Astrocyte of the cerebellum (primary cell): ENCODE measurements around the gene PAF1.

Experiments used
- DNase-seq: peaks from one replicate; pipeline ENCODE4 v3.0.0-alpha.2; 2011; ENCODE audit warnings: low read depth
- H3K4me3 ChIP-seq: 2 replicates; pipeline ENCODE4 v1.5.1; 2011; ENCODE audit warnings: mild to moderate bottlenecking, low read depth, low read length, moderate library complexity
- in situ Hi-C: cut with HindIII; loops from 2 replicates; pipeline ENCODE4 v1.10.0; 2017; ENCODE audit warnings: low sequenced_read_pairs
- TF ChIP-seq, protein P1 (sequence below): IDR thresholded peaks from 2 replicates; pipeline ENCODE4 v1.5.1; 2012; ENCODE audit warnings: low read length, low read depth, moderate library complexity, mild to moderate bottlenecking; ENCODE audit errors: missing control alignments

The PAF1 gene

DNA sequence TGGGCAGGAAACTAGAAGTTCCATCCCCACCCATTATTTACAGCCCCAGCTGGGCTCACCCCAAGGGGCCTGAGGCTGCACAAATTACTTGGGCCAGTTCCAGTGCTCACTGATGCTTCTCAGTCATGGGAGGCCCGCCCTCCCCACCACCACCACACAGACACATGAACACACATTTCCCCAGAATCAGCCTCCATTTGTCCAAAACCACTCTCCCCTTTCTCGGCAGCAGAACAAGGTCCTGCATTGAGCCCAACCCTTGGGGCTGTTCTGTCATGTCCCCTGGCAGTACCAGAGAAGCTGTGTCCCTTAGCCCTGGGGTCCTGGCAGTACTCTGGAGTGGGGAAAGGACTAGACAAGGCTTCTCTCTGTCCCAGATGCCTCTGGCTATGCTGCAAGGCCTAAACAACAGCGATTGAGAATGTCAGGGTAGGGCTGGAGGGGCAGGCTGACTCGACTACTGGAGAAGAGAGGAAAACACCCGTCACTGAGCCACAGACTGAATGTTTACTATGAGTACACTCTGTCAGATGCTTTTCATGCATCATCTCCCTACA is 26.9 kb downstream of the PAF1 start:
- no peak for DNase-seq
- in situ Hi-C loops, result no loop called here
- H3K4me3 ChIP-seq, result no peak overlapping the region
- TF ChIP-seq, protein P1, sequence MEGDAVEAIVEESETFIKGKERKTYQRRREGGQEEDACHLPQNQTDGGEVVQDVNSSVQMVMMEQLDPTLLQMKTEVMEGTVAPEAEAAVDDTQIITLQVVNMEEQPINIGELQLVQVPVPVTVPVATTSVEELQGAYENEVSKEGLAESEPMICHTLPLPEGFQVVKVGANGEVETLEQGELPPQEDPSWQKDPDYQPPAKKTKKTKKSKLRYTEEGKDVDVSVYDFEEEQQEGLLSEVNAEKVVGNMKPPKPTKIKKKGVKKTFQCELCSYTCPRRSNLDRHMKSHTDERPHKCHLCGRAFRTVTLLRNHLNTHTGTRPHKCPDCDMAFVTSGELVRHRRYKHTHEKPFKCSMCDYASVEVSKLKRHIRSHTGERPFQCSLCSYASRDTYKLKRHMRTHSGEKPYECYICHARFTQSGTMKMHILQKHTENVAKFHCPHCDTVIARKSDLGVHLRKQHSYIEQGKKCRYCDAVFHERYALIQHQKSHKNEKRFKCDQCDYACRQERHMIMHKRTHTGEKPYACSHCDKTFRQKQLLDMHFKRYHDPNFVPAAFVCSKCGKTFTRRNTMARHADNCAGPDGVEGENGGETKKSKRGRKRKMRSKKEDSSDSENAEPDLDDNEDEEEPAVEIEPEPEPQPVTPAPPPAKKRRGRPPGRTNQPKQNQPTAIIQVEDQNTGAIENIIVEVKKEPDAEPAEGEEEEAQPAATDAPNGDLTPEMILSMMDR, result no peak

DNA sequence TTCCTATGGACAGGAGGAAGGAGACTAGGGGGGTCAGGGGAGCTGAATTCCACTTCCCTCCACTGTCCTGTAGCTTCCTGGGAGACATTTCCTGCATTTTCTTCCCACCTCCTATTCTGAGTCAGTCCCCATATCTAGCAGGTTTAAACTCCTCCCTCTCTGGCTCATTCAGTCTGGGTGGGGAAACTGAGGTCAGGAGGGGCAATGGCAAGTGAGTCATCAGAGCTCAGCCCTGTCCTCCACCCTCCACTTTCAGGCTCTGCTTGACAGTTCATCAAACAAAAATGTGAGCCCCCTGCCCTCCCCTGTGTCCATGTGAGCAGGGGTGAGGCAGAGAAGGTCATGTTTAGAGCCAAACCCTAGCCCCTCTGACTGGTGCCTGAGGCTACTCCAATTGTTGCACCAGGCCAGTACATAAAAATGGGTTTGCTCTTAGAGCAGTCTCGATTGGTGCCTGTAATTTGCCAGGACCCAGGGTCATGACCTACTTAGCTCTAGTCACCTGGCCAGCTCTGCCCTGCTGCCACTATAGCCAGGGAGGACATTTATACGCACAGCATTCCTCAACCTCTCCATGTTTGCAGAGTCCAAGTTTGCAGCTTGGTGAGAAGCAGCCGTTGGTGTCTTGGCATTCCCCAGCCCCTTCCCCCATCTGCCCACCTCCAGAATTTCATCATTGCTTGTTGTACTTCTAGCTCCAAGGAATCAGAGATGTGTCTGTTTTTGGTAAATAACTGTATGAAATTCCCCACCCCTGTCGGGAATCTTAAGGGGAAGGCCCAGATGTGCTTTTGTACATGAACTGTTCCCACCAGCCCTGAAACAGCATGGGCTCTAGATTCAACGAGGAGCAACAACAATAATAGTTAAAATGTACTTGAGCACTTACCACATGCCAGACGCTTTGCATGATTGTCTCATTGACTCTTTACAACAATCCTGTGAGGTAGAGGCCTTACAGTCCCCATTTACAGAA is 27.9 kb downstream of the PAF1 start:
- TF ChIP-seq, protein P1, result no peak
- DNase-seq, result no peak
- in situ Hi-C loops, result no loop called here
- no peak overlapping the region for H3K4me3 ChIP-seq

DNA sequence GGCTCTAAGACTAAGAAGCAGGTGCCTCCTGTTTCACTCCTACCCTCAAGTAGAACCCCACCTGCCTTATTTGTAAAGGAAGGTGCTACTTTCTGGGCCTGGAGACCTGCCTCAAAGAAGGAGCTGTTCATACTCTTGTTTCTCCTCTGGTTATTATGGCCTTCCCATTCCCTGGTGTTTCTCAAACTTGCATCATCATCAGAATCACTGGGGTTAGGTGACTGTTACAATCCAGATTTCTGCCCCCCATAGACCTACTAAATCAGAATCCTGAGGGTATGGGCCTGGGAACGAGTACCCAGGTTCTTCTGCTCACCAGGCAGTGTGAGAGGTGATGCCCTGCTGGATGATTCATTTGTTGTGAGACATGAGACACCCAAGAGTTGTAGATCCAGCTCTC is 30.3 kb downstream of the PAF1 start:
- no peak for DNase-seq
- H3K4me3 ChIP-seq, result no peak overlapping the region
- TF ChIP-seq, protein P1, result no peak
- in situ Hi-C loops, result no loop called here

DNA sequence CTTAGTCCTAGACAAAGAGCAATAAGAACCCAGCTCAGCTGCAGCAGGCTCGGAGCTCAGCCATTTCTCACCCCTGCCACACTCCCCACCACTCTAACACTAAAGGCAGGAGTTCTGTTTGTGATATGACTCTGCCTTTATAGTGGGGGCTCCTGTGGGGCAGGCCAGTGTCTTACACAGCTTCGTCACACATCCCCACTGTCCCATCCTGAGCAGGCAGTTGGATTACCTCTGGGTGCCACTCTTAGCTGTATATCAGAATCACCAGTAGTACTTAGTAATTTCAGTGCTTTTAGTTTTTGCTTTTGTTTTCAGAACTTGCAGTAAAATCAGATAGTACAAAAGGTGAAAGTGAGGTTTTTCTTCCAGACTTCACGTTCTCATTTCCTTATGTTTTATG is 31.9 kb downstream of the PAF1 start:
- no peak for DNase-seq
- TF ChIP-seq, protein P1, result no peak
- in situ Hi-C loops, result no loop called here
- no peak overlapping the region for H3K4me3 ChIP-seq

DNA sequence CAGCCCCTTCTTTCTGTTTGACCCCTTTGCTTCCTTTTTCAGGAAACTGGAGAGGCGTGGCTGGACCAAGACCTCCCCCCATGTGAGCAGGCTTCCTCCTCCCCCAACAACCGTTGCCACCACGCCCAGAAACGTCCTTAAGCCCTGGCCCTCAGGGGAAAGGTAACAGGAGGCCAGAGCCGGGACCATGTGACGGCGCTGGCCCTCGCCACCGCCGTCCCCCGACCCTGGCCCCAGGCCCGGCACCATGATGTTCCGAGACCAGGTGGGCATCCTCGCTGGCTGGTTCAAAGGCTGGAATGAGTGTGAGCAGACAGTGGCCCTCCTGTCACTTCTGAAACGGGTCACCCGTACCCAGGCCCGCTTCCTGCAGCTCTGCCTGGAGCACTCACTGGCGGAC is 34.3 kb downstream of the PAF1 start:
- no peak for DNase-seq
- in situ Hi-C loops, result no loop called here
- no peak overlapping the region for H3K4me3 ChIP-seq
- TF ChIP-seq, protein P1, result no peak

DNA sequence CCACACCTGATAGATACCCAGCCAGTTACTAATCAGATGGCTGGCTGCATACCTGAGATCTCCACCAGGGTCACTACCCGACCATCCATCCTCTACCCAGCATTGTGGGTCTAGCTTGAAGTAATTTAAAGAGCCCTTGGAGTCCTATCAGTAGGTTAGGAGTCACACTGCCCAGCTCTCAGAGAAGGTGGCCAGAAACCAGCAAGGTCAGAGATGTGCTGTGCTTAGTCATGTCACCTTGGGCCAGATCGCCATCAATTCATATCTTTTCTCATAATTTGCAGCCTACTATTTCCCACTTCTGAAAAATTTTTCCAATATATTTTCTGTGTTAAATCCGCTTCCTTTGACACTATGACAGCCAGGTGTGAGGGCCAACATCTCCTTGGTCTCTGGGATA is 34.8 kb downstream of the PAF1 start:
- TF ChIP-seq, protein P1, result no peak
- H3K4me3 ChIP-seq, result no peak overlapping the region
- DNase-seq, result no peak
- in situ Hi-C loops, result no loop called here
